Spleen (tissue), 11 donors: ENCODE results near the gene RPL18. TPM values are rescaled to one million over a fixed set of nuclear protein-coding genes. Genes with fewer than 3 reads are reported as not detected.

Experiments used
- DNase-seq: peaks from one replicate; pipeline ENCODE4 v3.0.0-alpha.2; 2020
- H3K27ac ChIP-seq, 8 donors: fragments of 200-600 bp; sonication (generic) in 7 of 8; 1 replicate in 4 of 8; 2 replicates in 4 of 8; pipeline versions ENCODE4 v1.5.0 to v1.8.0; 2016 to 2021; ENCODE audit warnings: inconsistent platforms in 4 of 8, mild to moderate bottlenecking in 4 of 8, moderate library complexity in 1 of 8
- H3K27me3 ChIP-seq, 7 donors: fragments of 200-600 bp; sonication (generic) in 6 of 7; replicated peaks in 1 of 7; 1 replicate in 4 of 7; 2 replicates in 3 of 7; pipeline versions ENCODE4 v1.5.0 to v1.8.0; 2016 to 2021; ENCODE audit warnings: inconsistent platforms in 3 of 7, mild to moderate bottlenecking in 1 of 7
- H3K36me3 ChIP-seq, 6 donors: fragments of 200-600 bp; sonication (generic) in 5 of 6; 1 replicate in 4 of 6; 2 replicates in 2 of 6; pipeline versions ENCODE4 v1.5.0 to v1.8.0; 2016 to 2021; ENCODE audit warnings: inconsistent platforms in 2 of 6
- H3K4me1 ChIP-seq, 6 donors: fragments of 200-600 bp; sonication (generic) in 5 of 6; 1 replicate in 3 of 6; 2 replicates in 3 of 6; pipeline versions ENCODE4 v1.5.0 to v1.8.0; 2016 to 2021; ENCODE audit warnings: inconsistent platforms in 3 of 6
- H3K4me3 ChIP-seq, 8 donors: fragments of 200-600 bp; sonication (generic) in 7 of 8; 1 replicate in 4 of 8; 2 replicates in 4 of 8; pipeline versions ENCODE4 v1.5.0 to v1.8.0; 2016 to 2021; ENCODE audit warnings: inconsistent platforms in 4 of 8, mild to moderate bottlenecking in 4 of 8, moderate library complexity in 2 of 8
- H3K9me3 ChIP-seq, 8 donors: fragments of 200-600 bp; sonication (generic) in 7 of 8; 1 replicate in 4 of 8; 2 replicates in 4 of 8; pipeline versions ENCODE4 v1.5.0 to v1.8.0; 2016 to 2021; ENCODE audit warnings: inconsistent platforms in 4 of 8
- POLR2A ChIP-seq, 3 donors: fragments of 450-650 bp; IDR thresholded peaks; one replicate each; pipeline ENCODE4 v1.5.1; 2017; ENCODE audit warnings: antibody characterized with exemption in 3 of 3, mild to moderate bottlenecking in 1 of 3
- POLR2AphosphoS5 ChIP-seq, 3 donors: sonication (generic); formaldehyde crosslinking; IDR thresholded peaks; one replicate each; pipeline ENCODE4 v1.5.1; 2017; ENCODE audit warnings: antibody characterized with exemption in 3 of 3
- WGBS, 5 donors: extraction: QIAGEN DNeasy Blood & Tissue Kit in 3 of 5; methylation state at CpG; one replicate each; pipeline versions ENCODE4 v1.1.5 to v1.1.7; 2013 to 2018; 5-methylcytosine and 5-hydroxymethylcytosine counted together
- intact Hi-C: fragments of 100-400 bp; cut with DNase I; formaldehyde crosslinking; loops from one replicate; pipeline ENCODE4 v1.15.0; 2023; ENCODE audit warnings: low total_unique reads
- polyA plus RNA-seq, 3 donors: library from polyadenylated mRNA; stranded (reverse); fragments of 200-250 nt; gene quantifications; one replicate each; pipeline ENCODE4 v1.2.1, GENCODE V29; 2013
- total RNA-seq, 7 donors: library from RNA; depleted of rRNA in 3 of 7; stranded (reverse); fragments of >200 nt in 3 of 7; fragmentation: NEBNext Ultra II Directional in 4 of 7; extraction: Animal tissue kit (Norgen Biotek cat#: 25700) in 4 of 7; gene quantifications; one replicate each; pipeline versions ENCODE4 v1.1.0 to v1.2.1, GENCODE V29; 2016 to 2021
- TF ChIP-seq, protein P1 (sequence below), 11 experiments: fragments of 200-600 bp in 7 of 11; fragments of 450-650 bp in 4 of 11; sonication (generic) in 4 of 11; IDR thresholded peaks in 8 of 11; conservative IDR thresholded peaks in 3 of 11; 1 replicate in 7 of 11; 2 replicates in 4 of 11; pipeline versions ENCODE4 v1.4.0 to v1.8.0; 2016 to 2021; ENCODE audit warnings: antibody characterized with exemption in 11 of 11, inconsistent platforms in 4 of 11, mild to moderate bottlenecking in 1 of 11
- donor health status: healthy with polysubstance abuse.
- donor health status: DM: no; HTN: no; CAD: no; lungs with moderate emphysema.
- donor health status: DM: no; HTN: no; CAD: no.
- donor health status: Bipolar disorder and iron deficiency.
- donor health status: healthy.
- donor health status: DM: no; HTN: no; CAD: no.
- donor health status: DM: yes; HTN: yes; CAD: no.

Gene RPL18
- total and polyA plus RNA-seq, 10 donors, result 1,136 to 5,575 (median 2,485) TPM

DNA sequence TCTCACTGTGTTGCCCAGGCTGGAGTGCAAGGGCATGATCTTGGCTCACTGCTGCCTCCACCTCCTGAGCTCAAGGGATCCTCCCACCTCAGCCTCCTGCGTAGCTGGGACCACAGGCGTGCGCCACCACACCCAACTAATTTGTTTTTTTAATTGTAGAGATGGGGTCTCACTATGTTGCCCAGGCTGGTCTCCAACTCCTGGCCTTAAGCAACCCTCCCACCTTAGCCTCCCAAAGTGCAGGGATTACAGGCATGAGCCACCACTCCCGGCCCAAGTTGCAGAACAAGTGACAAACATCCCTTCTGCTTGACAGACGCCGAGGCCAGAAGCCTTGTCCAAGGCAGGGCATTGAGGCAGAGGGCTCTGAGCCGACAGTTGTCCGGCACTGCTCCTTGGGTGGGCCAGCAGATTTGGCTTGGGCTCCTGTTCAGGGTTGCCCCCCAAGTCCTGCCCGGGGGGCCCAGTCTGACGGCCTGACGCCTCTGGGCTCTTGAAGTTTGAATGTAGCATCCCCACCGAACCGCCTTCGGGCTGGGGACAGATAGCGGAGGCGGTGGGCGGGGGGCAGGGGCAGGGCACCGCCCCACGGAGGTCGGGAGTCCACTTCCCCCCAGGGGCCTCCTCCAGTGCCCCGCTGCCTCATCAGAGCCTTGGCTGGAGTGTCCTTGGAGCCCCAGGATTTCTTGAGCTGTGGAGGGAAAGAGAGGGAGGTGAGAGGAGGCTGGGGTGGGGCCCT lies 18.1 kb downstream of the RPL18 start:
- Histone ChIP-seq H3K36me3 (no peaks in the 10 kb centered on the region), H3K27ac (no peak overlapping the region), H3K27me3 (peaks cover 0 to 29% (median 0%) of the 10 kb centered on the region in 7 donors), H3K4me1 (no peaks in the 10 kb centered on the region), H3K9me3 (no peaks in the 10 kb centered on the region), H3K4me3 (no peak overlapping the region)
- intact Hi-C loops, result no loop called here
- WGBS, 5 donors, result 84 to 93% (median 87%) methylated on average over 12 to 21 of the region's 21 CpGs
- no peak for DNase-seq
- TF ChIP-seq, protein P1, sequence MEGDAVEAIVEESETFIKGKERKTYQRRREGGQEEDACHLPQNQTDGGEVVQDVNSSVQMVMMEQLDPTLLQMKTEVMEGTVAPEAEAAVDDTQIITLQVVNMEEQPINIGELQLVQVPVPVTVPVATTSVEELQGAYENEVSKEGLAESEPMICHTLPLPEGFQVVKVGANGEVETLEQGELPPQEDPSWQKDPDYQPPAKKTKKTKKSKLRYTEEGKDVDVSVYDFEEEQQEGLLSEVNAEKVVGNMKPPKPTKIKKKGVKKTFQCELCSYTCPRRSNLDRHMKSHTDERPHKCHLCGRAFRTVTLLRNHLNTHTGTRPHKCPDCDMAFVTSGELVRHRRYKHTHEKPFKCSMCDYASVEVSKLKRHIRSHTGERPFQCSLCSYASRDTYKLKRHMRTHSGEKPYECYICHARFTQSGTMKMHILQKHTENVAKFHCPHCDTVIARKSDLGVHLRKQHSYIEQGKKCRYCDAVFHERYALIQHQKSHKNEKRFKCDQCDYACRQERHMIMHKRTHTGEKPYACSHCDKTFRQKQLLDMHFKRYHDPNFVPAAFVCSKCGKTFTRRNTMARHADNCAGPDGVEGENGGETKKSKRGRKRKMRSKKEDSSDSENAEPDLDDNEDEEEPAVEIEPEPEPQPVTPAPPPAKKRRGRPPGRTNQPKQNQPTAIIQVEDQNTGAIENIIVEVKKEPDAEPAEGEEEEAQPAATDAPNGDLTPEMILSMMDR (IDR thresholded peaks at IDR 0.05 in 8 of 11, conservative IDR thresholded peaks at IDR 0.05 in 3 of 11), result no peak
- TF ChIP-seq POLR2AphosphoS5 (IDR thresholded peaks at IDR 0.05), result no peak
- TF ChIP-seq POLR2A (IDR thresholded peaks at IDR 0.05), result no peak

DNA sequence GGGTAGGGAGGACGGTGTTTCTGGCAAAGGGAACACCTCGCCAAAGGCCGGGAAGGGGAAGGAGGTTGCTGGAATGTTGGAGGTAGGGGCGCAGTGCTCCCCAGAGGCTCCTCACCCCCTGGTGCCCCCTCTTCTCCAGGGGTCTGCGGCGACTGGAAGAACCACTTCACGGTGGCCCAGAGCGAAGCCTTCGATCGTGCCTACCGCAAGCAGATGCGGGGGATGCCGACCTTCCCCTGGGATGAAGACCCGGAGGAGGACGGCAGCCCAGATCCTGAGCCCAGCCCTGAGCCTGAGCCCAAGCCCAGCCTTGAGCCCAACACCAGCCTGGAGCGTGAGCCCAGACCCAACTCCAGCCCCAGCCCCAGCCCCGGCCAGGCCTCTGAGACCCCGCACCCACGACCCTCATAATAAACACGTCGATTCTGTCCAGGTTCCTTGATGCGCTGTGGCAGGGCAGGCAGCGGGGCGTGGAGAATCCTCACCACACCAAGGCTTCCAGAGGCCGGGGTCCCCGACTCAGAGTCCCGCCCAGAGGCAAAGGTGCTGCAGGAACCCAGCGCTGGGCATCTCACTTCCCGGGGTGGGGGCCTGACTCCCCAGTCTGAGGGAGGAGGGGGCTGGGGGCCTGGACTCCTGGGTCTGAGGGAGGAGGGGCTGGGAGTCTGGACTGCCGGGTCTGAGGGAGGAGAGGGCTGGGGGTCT lies 19.8 kb downstream of the RPL18 start:
- Histone ChIP-seq H3K27ac (no peak overlapping the region), H3K4me1 (no peaks in the 10 kb centered on the region), H3K9me3 (no peaks in the 10 kb centered on the region), H3K27me3 (peaks cover 0 to 29% (median 0%) of the 10 kb centered on the region in 7 donors), H3K36me3 (no peaks in the 10 kb centered on the region), H3K4me3 (no peak overlapping the region)
- intact Hi-C loops, result no loop called here
- TF ChIP-seq POLR2AphosphoS5 (IDR thresholded peaks at IDR 0.05) (no peak), POLR2A (IDR thresholded peaks at IDR 0.05) (no peak)
- TF ChIP-seq, protein P1 (IDR thresholded peaks at IDR 0.05 in 8 of 11, conservative IDR thresholded peaks at IDR 0.05 in 3 of 11), result no peak
- DNase-seq, result no peak
- WGBS, 5 donors, result 76 to 86% (median 79%) methylated on average over 20 to 30 of the region's 30 CpGs

DNA sequence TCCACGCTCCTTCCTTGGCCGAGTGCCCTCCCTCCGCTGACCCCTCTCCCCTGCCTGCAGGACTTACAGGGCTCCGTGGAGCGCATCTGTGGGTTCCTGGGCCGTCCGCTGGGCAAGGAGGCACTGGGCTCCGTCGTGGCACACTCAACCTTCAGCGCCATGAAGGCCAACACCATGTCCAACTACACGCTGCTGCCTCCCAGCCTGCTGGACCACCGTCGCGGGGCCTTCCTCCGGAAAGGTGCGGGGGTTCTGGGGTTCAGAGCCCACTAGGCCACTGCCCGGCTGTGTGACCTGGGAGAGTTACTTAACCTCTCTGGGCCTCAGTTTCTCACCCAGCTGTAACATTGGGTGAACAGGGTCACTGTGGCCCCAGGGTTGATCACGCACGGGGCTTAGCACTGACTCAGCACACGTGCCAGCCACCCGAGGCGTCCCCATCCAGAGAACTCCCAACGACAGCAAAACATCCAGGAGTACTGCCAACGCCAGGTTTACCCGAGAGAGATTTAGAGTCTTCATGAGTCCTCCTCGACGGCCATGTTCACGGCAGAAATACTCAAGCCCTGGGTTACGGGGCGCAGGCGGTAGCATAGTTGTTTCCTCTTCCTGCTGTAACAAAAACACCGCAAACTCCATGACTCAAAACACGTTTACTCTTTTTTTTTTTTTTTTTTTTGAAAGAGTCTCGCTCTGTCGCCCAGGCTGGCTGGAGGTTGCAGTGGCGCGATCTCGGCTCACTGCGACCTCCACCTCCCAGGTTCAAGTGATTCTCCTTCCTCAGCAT lies 22.1 kb downstream of the RPL18 start:
- H3K27ac ChIP-seq, result peak overlapping the region in 2 of 8 donors; percentile 14 to 47
- H3K9me3 ChIP-seq, result no peaks in the 10 kb centered on the region
- TF ChIP-seq, protein P1 (IDR thresholded peaks at IDR 0.05 in 8 of 11, conservative IDR thresholded peaks at IDR 0.05 in 3 of 11), result no peak
- TF ChIP-seq POLR2AphosphoS5 (IDR thresholded peaks at IDR 0.05) (no peak), POLR2A (IDR thresholded peaks at IDR 0.05) (no peak)
- H3K27me3 ChIP-seq, result peaks cover 0 to 29% (median 0%) of the 10 kb centered on the region in 7 donors
- WGBS, 5 donors, result 65 to 78% (median 71%) methylated on average over 30 to 39 of the region's 39 CpGs
- intact Hi-C loops, result no loop called here
- no peaks in the 10 kb centered on the region for H3K4me1 ChIP-seq
- no peak for DNase-seq
- no peaks in the 10 kb centered on the region for H3K36me3 ChIP-seq
- peak overlapping the region in 1 of 8 donors; percentile 32 for H3K4me3 ChIP-seq
